ENCODE measurements around the gene CHN1.

The CHN1 gene

DNA sequence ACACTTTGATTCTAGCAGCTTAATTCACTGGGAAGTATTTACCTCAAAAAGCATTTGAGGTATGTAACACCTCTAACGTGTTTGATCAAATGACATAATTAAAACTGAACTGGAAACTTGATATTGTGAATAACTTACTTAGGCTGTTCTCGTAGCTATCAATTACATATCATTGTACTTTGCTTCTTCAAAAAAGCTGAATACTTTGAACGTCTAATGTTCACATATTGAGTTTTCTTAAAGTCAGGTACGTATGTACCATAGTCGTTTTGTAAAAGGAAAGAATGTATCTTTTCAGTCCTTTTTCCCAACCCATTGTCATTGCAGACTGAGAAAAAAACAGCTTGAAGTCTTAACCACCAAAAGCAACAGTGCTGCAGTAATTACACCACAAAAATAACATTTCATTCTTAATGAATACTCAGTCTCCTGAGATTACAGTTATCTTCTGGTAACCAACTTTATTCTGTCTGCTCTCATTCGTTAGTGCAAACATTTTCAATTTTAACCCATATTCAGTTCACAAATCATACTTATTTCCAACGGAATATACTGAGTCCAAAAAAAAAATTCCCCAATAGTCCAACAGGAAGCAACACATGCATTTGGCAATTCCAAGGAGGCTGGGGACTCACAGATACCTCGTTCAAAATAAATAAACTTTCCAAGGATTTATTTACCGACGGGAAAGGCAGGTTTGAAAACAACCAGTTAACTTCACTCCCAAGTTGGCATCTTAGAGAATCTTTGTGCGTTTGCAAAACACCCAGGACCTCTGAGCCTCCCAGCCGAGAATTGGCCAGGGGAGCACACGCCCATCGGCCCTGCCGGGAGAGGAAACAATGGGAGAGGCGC is 1.1 kb downstream of the CHN1 start:
- Mint-ChIP-seq H3K27ac (no peak overlapping the region), H3K4me1 (peaks cover 13% of the 10 kb centered on the region), H3K9me3 (no peaks in the 10 kb centered on the region), H3K27me3 (peaks cover 64% of the 10 kb centered on the region), H3K4me3 (peak overlapping the region; percentile 75), H3K36me3 (ENCODE audit: low read depth) (no peaks in the 10 kb centered on the region)
- no peak for ATAC-seq
- DNase-seq, result no peak

DNA sequence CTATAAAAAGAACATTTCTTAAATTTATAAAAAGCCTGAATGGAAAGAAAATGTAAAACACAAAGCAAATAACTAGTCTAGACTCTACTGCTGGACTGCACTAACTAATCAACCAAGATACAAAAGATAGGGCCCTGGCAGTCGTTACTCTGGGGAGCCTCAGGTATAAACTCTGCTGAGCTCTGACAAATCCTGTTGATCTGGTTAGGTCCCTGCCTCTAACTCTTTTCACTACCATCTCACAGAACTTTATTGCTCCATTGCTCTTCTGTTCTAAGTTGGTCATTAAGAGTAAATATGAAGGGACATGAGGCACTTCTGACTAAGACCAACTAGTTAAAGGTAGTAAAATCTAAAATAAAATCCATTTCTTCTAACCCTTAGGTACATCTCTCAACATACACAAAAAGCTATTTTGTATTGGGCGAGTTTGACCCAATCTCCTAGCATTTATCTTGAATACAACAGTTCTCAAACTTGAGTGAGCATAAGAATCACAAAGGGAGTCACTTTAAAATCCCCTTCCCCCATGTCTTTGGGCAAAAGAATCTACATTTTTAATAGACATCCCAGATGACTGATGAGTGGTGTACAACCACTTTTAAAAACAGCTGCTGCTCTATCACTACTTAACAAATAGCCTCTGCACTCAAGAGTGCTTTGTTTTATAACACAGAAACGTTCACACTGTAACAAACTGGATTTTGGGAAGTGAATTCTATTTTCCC is 2.5 kb downstream of the CHN1 start:
- Mint-ChIP-seq H3K4me3 (no peak overlapping the region), H3K27ac (no peak overlapping the region), H3K36me3 (ENCODE audit: low read depth) (no peaks in the 10 kb centered on the region), H3K27me3 (peaks cover 60% of the 10 kb centered on the region), H3K9me3 (no peaks in the 10 kb centered on the region), H3K4me1 (peaks cover 17% of the 10 kb centered on the region)
- ATAC-seq (no peak), DNase-seq (no peak)

DNA sequence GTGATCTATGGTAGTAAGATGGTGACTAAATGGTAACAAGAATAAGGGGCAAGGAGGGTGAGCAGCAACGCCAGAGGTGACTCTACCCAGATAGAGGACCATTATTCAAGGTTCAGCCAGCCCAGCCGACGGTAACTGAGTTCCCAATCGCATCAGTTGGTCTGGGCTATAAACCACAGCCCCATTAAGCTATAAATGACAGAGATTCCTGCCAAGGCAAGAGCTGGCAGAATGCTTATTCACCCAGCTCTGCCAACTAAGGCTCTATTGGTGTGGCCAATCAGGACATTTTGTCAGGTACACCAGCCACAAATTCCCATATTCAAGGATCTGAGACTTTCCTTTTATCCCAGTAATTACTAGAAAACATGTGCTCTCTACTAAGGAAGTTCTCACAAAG is 3.6 kb downstream of the CHN1 start:
- peaks cover 17% of the 10 kb centered on the region for H3K4me1 Mint-ChIP-seq
- H3K4me3 Mint-ChIP-seq, result no peak overlapping the region
- H3K36me3 Mint-ChIP-seq (ENCODE audit: low read depth), result no peaks in the 10 kb centered on the region
- no peak overlapping the region for H3K27ac Mint-ChIP-seq
- DNase-seq (no peak), ATAC-seq (no peak)
- no peaks in the 10 kb centered on the region for H3K9me3 Mint-ChIP-seq
- H3K27me3 Mint-ChIP-seq, result peaks cover 50% of the 10 kb centered on the region

DNA sequence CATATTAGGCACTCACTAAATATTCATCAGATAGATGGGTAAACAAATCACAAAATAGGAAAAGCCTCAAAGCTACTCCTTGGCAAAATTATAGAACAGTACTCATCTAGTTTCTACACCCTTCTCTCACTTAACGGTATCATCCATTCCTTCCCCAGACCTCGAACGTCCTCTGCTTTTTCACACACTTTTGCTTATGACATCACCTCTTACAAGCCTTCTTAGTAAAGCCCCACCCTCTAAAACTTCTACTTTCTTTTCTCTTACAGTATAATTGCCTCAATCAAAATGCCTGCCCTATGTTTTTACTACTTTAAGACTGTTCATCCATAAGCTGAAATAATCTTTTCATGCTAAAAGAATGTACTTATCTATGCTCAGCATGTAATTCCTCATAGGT is 8.1 kb downstream of the CHN1 start:
- Mint-ChIP-seq H3K27ac (no peak overlapping the region), H3K4me3 (no peak overlapping the region), H3K9me3 (no peaks in the 10 kb centered on the region), H3K27me3 (peaks cover 22% of the 10 kb centered on the region), H3K4me1 (peaks cover 4% of the 10 kb centered on the region), H3K36me3 (ENCODE audit: low read depth) (no peaks in the 10 kb centered on the region)
- DNase-seq, result no peak
- ATAC-seq, result no peak

DNA sequence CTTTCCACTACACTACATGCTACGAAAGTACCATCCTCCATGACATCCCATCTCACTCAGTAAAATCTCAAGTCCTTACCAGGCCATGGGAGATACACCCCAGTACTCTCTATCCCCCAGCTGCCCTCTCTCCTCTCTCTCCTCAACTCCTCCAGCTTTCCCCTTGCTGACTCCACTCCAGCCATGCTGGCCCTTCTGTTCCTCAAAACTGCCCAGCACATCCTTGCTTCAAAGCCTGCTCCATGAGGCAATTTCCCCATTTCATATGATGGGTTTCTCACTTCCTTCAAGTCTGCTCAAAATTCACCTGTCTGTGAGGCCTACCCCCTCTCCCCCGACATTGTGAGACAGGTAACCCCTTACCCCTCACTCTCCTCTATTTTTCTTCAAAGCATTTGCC is 8.6 kb downstream of the CHN1 start:
- ATAC-seq, result no peak
- DNase-seq, result no peak
- peaks cover 4% of the 10 kb centered on the region for H3K4me1 Mint-ChIP-seq
- H3K36me3 Mint-ChIP-seq (ENCODE audit: low read depth), result no peaks in the 10 kb centered on the region
- no peaks in the 10 kb centered on the region for H3K9me3 Mint-ChIP-seq
- H3K27me3 Mint-ChIP-seq, result peaks cover 23% of the 10 kb centered on the region
- H3K4me3 Mint-ChIP-seq, result no peak overlapping the region
- H3K27ac Mint-ChIP-seq, result no peak overlapping the region

DNA sequence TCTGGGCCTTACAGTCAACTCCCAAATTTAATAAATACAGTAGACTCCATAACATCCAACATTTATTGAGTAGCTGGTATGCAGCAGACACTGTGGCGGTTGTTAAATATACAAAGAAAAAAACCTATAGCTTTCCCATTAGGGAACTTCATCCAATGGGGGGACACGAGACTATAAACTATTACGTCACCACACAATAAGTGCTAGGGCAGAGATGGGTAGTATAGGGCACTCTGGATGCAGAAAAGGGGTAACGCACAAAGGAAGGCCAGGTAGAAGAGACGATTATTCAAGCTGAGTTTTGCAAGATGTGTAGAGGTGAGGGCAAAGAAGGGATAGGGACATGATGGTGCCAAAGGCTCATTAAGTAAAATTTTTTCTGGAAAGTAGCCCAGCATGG is 10.8 kb downstream of the CHN1 start:
- Mint-ChIP-seq H3K9me3 (no peaks in the 10 kb centered on the region), H3K4me3 (no peak overlapping the region), H3K4me1 (peaks cover 4% of the 10 kb centered on the region), H3K36me3 (ENCODE audit: low read depth) (no peaks in the 10 kb centered on the region), H3K27ac (no peak overlapping the region), H3K27me3 (peaks cover 13% of the 10 kb centered on the region)
- no peak for ATAC-seq
- no peak for DNase-seq

DNA sequence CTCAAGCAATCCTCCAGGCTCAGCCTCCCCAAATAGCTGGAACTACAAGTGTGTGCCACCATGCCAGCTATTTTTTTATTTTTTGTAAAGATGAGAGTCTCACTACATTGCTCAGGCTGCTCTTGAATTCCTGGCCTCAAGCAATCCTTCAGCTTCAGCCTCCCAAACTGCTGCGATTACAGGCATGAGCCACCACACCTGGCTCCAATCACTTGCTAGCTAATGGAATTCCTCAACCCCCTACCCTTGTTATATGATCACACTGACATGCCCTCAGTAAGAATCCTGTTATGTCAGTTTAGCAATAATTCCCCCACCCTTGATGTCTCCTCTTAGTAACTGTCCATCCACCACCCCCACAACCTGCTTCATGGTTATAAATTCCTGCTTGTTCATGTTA is 12.3 kb downstream of the CHN1 start:
- peaks cover 13% of the 10 kb centered on the region for H3K27me3 Mint-ChIP-seq
- no peaks in the 10 kb centered on the region for H3K36me3 Mint-ChIP-seq (ENCODE audit: low read depth)
- DNase-seq (no peak), ATAC-seq (no peak)
- no peak overlapping the region for H3K4me3 Mint-ChIP-seq
- H3K27ac Mint-ChIP-seq, result no peak overlapping the region
- no peaks in the 10 kb centered on the region for H3K9me3 Mint-ChIP-seq
- H3K4me1 Mint-ChIP-seq, result no peaks in the 10 kb centered on the region

DNA sequence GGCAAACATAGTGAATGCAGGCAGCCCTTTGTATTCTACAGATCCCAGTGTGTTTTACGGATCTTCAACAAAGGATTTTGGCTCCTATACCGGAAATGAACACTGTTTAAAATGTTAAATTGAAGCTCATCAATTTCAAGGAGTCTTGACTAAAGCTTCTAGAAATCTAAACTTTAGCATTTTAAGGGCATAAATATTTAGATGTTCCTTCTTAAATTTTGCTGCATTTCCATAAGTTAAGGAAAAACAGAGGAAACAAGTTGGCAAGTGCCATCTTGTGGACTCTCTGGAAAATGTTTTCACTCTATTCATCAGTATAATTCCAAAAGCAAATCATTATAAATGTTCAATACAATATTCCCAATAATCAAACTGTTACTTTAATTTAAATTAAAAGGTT is 19.6 kb downstream of the CHN1 start:
- no peaks in the 10 kb centered on the region for H3K4me1 Mint-ChIP-seq
- no peak for ATAC-seq
- H3K4me3 Mint-ChIP-seq, result no peak overlapping the region
- no peaks in the 10 kb centered on the region for H3K9me3 Mint-ChIP-seq
- no peak for DNase-seq
- H3K27me3 Mint-ChIP-seq, result peaks cover 3% of the 10 kb centered on the region
- no peaks in the 10 kb centered on the region for H3K36me3 Mint-ChIP-seq (ENCODE audit: low read depth)
- H3K27ac Mint-ChIP-seq, result no peak overlapping the region

DNA sequence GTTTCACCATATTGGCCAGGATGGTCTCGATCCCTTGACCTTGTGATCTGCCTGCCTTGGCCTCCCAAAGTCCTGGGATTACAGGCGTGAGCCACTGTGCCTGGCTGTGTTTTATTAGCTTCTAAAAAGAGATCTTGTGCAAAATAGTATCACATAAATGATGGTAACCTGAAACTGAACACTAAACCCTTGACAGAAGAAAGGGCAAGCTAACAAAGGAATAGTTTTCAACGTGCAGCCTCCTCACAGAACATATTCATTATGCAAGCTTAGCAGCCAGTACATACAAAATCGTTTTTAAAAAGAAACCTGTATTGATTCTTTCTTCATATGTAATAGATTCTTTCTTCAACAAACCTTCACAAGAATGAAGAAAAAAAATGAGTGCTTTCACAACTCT is 20.6 kb downstream of the CHN1 start:
- DNase-seq (no peak), ATAC-seq (no peak)
- no peak overlapping the region for H3K27ac Mint-ChIP-seq
- H3K4me1 Mint-ChIP-seq, result no peaks in the 10 kb centered on the region
- peaks cover 2% of the 10 kb centered on the region for H3K27me3 Mint-ChIP-seq
- H3K4me3 Mint-ChIP-seq, result no peak overlapping the region
- H3K36me3 Mint-ChIP-seq (ENCODE audit: low read depth), result no peaks in the 10 kb centered on the region
- H3K9me3 Mint-ChIP-seq, result no peaks in the 10 kb centered on the region

DNA sequence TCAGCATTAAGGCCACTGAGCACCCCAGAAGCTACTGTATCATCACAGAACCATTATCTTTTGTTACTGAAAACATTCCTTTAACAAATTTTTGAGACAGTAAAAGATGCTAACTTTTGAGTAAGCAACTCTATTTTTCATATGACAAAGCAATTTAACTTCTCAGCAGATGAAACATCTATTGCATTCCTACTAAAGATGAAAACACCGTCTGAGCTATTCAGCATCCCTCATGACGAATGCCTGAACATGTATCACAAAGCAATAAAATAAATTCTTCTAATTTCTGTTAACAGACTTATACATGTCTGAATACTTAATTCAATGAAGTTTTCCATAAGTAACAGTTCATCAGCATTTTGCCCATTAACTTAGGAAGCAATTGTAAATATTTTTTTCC is 23.9 kb downstream of the CHN1 start:
- no peaks in the 10 kb centered on the region for H3K4me1 Mint-ChIP-seq
- H3K4me3 Mint-ChIP-seq, result no peak overlapping the region
- no peak overlapping the region for H3K27ac Mint-ChIP-seq
- no peak for ATAC-seq
- no peaks in the 10 kb centered on the region for H3K36me3 Mint-ChIP-seq (ENCODE audit: low read depth)
- H3K9me3 Mint-ChIP-seq, result no peaks in the 10 kb centered on the region
- DNase-seq, result no peak
- peaks cover 7% of the 10 kb centered on the region for H3K27me3 Mint-ChIP-seq

DNA sequence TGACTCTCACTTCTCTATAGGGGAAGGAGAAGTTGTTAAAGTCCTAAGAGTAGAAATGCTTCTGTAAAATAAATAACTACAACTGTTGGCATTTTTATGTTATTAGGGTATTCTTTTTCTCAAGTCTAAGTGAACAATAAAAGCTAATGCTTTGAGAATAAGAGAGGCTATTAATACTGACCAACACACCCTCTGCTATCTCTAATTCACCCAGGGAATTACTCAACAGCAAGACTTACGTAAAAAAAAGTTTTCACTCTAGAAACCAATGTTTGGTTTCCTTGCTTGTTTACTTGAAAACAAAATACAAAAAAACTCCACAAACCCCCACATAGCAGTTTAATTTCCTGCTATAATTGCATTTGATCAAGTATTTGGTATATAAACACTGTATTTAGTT is 25.2 kb downstream of the CHN1 start:
- H3K36me3 Mint-ChIP-seq (ENCODE audit: low read depth), result no peaks in the 10 kb centered on the region
- H3K27me3 Mint-ChIP-seq, result peaks cover 9% of the 10 kb centered on the region
- no peak for DNase-seq
- no peaks in the 10 kb centered on the region for H3K9me3 Mint-ChIP-seq
- H3K4me1 Mint-ChIP-seq, result no peaks in the 10 kb centered on the region
- no peak for ATAC-seq
- no peak overlapping the region for H3K4me3 Mint-ChIP-seq
- no peak overlapping the region for H3K27ac Mint-ChIP-seq

DNA sequence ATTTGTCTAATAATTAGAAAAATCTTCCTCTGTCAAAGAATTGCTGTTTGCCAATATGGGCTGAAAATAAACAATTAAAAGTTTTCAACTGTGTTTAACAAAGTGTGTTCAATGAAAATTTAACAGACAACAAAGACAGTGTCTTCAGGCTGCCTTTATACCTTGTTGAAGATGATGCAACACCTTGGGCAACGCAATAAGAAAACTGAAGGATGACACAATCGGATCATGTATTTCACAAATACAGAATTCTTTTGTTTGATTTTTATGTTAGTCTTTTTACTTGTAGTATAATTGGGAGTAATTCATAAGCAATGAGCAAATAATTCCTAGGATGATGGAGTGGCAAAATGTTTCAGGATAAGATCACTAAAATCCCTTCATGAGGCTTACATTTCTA is 27.8 kb downstream of the CHN1 start:
- DNase-seq (no peak), ATAC-seq (no peak)
- Mint-ChIP-seq H3K4me3 (no peak overlapping the region), H3K36me3 (ENCODE audit: low read depth) (no peaks in the 10 kb centered on the region), H3K27me3 (peaks cover 9% of the 10 kb centered on the region), H3K9me3 (no peaks in the 10 kb centered on the region), H3K4me1 (no peaks in the 10 kb centered on the region), H3K27ac (no peak overlapping the region)

DNA sequence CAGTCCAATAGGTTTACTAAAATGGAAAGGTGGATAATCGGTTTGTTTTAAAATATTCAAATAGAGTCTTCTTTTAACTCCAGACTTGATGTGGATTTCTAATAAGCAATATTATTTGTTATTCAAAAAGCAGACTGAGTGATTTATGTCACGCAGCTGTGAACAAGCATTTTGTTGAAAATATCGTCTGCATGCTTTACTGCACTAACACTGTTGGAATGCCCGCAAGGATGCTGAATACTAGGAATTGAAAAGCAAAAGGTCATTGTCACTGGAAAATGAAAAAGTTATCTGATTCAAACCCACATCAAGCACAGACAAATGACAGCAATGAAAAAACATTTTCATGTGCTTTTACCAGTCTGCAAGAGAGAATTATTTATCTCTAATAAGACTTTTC is 31.1 kb downstream of the CHN1 start:
- H3K4me3 Mint-ChIP-seq, result no peak overlapping the region
- no peak for DNase-seq
- no peaks in the 10 kb centered on the region for H3K36me3 Mint-ChIP-seq (ENCODE audit: low read depth)
- peaks cover 3% of the 10 kb centered on the region for H3K4me1 Mint-ChIP-seq
- H3K27ac Mint-ChIP-seq, result no peak overlapping the region
- H3K27me3 Mint-ChIP-seq, result peaks cover 12% of the 10 kb centered on the region
- H3K9me3 Mint-ChIP-seq, result no peaks in the 10 kb centered on the region
- no peak for ATAC-seq

DNA sequence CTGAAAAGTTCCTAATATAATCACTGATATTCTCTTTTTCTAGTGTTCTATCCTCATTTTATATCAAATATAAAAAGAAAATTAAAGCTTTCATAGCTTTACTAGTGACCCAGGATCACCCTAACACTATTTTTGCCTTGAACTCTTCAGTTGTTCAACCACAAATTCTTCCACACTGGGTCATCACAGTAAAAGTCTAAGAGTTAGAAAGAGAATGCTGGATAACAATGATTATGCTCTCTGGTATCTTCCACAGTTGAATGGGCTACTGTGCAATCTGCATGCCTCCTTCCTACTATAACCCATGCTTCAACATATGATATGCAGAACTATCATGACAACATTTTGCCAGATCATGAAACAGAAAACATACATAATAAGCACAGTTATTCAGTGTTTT is 32.3 kb downstream of the CHN1 start:
- Mint-ChIP-seq H3K4me3 (no peak overlapping the region), H3K27ac (no peak overlapping the region), H3K36me3 (ENCODE audit: low read depth) (no peaks in the 10 kb centered on the region), H3K27me3 (peaks cover 9% of the 10 kb centered on the region), H3K4me1 (peaks cover 5% of the 10 kb centered on the region), H3K9me3 (no peaks in the 10 kb centered on the region)
- ATAC-seq (no peak), DNase-seq (no peak)

Measured in activated naive CD8-positive, alpha-beta T cell treated with anti-CD3 and anti-CD28 coated beads, Interleukin-2, amount 50 U/mL, for 24 hours (primary cell).